ENCODE measurements around the gene C19orf85.

Gene C19orf85

DNA sequence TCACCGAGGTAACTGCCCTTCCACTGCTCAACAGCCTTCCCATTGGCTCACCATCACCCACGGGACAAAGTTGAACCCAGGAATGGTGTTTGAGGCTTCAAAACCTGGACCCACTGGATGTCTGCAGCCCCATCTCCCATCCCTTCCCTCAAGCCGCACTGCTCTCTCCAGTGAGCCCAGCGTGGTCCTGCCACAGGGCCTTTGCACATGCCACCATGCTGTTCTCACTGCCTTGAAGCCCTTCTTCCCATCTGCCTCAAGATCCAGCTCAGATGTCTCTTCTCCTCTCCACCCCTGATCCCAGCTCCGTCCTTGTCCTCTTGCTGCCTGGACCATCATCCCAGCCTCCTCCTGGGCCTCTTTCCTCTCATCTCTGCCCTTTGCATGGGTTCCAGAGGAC, 25.5 kb downstream of the C19orf85 start:
- Histone ChIP-seq H3K9me3 (ENCODE audit: control insufficient read depth, low read length) (no peaks in the 10 kb centered on the region), H3K27me3 (replicated peaks; ENCODE audit: control insufficient read depth, insufficient read depth, low read length, poor library complexity, severe bottlenecking) (peaks cover 58% of the 10 kb centered on the region)
- no peak for DNase-seq

DNA sequence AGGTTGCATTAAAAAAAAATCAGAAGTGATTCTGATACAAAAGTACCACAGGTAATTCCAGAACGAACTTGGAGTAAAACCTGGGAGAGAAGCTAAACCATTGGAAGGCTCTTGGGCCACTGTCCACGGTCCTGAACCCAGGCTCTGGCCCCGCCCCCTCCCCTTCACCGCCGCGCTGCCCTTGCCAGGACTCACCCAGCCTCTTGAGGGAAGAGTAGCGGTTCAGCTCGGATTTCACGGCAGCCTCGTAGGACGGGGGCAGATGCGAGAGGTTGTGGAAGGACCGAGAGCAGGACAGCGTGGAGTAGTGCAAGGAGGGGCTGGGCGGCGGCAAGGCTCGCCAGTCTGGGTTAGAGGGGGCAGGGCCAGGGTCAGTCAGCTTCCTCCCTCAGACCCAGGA, 27.1 kb downstream of the C19orf85 start:
- Histone ChIP-seq H3K9me3 (ENCODE audit: control insufficient read depth, low read length) (no peaks in the 10 kb centered on the region), H3K4me3 (ENCODE audit: insufficient read depth, low read depth, low read length, poor library complexity, severe bottlenecking) (no peak overlapping the region), H3K36me3 (ENCODE audit: control insufficient read depth, insufficient read depth, low read length) (no peaks in the 10 kb centered on the region), H3K27ac (ENCODE audit: insufficient read depth, low read length, poor library complexity, severe bottlenecking) (no peak overlapping the region), H3K27me3 (replicated peaks; ENCODE audit: control insufficient read depth, insufficient read depth, low read length, poor library complexity, severe bottlenecking) (peaks cover 58% of the 10 kb centered on the region), H3K4me1 (ENCODE audit: control insufficient read depth, insufficient read depth, low read length, poor library complexity, severe bottlenecking) (peaks cover 20% of the 10 kb centered on the region)
- DNase-seq: no peak

More for the DNA sequence above, 25.5 kb downstream of the C19orf85 start:
- Histone ChIP-seq H3K36me3 (ENCODE audit: control insufficient read depth, insufficient read depth, low read length) (no peaks in the 10 kb centered on the region), H3K27ac (ENCODE audit: insufficient read depth, low read length, poor library complexity, severe bottlenecking) (no peak overlapping the region), H3K4me1 (ENCODE audit: control insufficient read depth, insufficient read depth, low read length, poor library complexity, severe bottlenecking) (peaks cover 20% of the 10 kb centered on the region), H3K4me3 (ENCODE audit: insufficient read depth, low read depth, low read length, poor library complexity, severe bottlenecking) (no peak overlapping the region)

GRCh38 chr19:55436847-55437246, 27.7 kb downstream of the C19orf85 start:
- Histone ChIP-seq H3K4me3 (ENCODE audit: insufficient read depth, low read depth, low read length, poor library complexity, severe bottlenecking) (no peak overlapping the region), H3K27ac (ENCODE audit: insufficient read depth, low read length, poor library complexity, severe bottlenecking) (no peak overlapping the region), H3K27me3 (replicated peaks; ENCODE audit: control insufficient read depth, insufficient read depth, low read length, poor library complexity, severe bottlenecking) (peaks cover 55% of the 10 kb centered on the region), H3K36me3 (ENCODE audit: control insufficient read depth, insufficient read depth, low read length) (no peaks in the 10 kb centered on the region), H3K9me3 (ENCODE audit: control insufficient read depth, low read length) (no peaks in the 10 kb centered on the region), H3K4me1 (ENCODE audit: control insufficient read depth, insufficient read depth, low read length, poor library complexity, severe bottlenecking) (peaks cover 17% of the 10 kb centered on the region)
- DNase-seq: no peak

DNA sequence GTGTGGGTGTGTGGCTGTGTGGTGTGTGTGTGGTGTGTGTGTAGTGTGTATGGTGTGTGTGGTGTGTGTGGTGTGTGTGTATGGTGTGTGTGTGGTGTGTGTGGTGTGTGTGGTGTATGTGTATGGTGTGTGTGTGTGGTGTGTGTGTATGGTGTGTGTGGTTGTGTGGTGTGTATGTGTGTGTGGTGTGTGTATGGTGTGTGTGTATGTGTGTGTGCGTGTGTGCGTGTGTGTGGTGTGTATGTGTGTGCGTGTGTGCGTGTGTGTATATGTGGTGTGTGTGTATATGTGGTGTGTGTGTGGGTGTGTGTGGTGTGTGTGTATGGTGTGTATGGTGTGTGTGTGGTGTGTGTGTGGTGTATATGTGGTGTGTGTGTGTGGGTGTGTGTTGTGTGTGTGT, 29.5 kb downstream of the C19orf85 start:
- peaks cover 37% of the 10 kb centered on the region for H3K27me3 ChIP-seq (replicated peaks; ENCODE audit: control insufficient read depth, insufficient read depth, low read length, poor library complexity, severe bottlenecking)
- no peak for DNase-seq
- no peak overlapping the region for H3K27ac ChIP-seq (ENCODE audit: insufficient read depth, low read length, poor library complexity, severe bottlenecking)

GRCh38 chr19:55434356-55434919, 30.1 kb downstream of the C19orf85 start:
- Histone ChIP-seq H3K4me3 (ENCODE audit: insufficient read depth, low read depth, low read length, poor library complexity, severe bottlenecking) (no peak overlapping the region), H3K27me3 (replicated peaks; ENCODE audit: control insufficient read depth, insufficient read depth, low read length, poor library complexity, severe bottlenecking) (peaks cover 33% of the 10 kb centered on the region), H3K36me3 (ENCODE audit: control insufficient read depth, insufficient read depth, low read length) (no peaks in the 10 kb centered on the region), H3K4me1 (ENCODE audit: control insufficient read depth, insufficient read depth, low read length, poor library complexity, severe bottlenecking) (no peaks in the 10 kb centered on the region), H3K27ac (ENCODE audit: insufficient read depth, low read length, poor library complexity, severe bottlenecking) (no peak overlapping the region), H3K9me3 (ENCODE audit: control insufficient read depth, low read length) (no peaks in the 10 kb centered on the region)
- no peak for DNase-seq

More for the DNA sequence above, 29.5 kb downstream of the C19orf85 start:
- H3K36me3 ChIP-seq (ENCODE audit: control insufficient read depth, insufficient read depth, low read length): no peaks in the 10 kb centered on the region
- no peaks in the 10 kb centered on the region for H3K9me3 ChIP-seq (ENCODE audit: control insufficient read depth, low read length)
- no peaks in the 10 kb centered on the region for H3K4me1 ChIP-seq (ENCODE audit: control insufficient read depth, insufficient read depth, low read length, poor library complexity, severe bottlenecking)
- no peak overlapping the region for H3K4me3 ChIP-seq (ENCODE audit: insufficient read depth, low read depth, low read length, poor library complexity, severe bottlenecking)

DNA sequence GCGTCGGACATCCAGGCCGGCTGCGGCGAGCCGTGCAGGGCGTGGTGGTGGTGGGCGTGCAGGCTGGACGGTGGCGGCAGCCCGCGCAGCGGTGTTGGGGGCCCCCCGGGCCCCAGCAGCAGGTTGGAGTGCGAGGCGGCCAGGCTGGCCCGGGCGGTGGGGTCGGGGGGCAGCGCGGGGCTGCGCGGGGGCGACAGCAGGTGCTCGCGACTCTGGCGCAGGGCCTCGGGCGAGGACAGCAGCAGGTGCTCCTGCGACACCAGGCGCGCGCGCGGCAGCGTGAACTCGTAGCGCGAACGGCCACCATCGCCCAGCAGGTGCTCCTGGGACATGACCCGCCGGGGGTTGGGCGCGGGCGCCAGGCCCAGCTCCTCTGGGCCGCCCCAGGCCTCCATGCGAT, 31.3 kb downstream of the C19orf85 start:
- Histone ChIP-seq H3K27me3 (replicated peaks; ENCODE audit: control insufficient read depth, insufficient read depth, low read length, poor library complexity, severe bottlenecking) (peaks cover 35% of the 10 kb centered on the region), H3K4me1 (ENCODE audit: control insufficient read depth, insufficient read depth, low read length, poor library complexity, severe bottlenecking) (no peaks in the 10 kb centered on the region)

DNA sequence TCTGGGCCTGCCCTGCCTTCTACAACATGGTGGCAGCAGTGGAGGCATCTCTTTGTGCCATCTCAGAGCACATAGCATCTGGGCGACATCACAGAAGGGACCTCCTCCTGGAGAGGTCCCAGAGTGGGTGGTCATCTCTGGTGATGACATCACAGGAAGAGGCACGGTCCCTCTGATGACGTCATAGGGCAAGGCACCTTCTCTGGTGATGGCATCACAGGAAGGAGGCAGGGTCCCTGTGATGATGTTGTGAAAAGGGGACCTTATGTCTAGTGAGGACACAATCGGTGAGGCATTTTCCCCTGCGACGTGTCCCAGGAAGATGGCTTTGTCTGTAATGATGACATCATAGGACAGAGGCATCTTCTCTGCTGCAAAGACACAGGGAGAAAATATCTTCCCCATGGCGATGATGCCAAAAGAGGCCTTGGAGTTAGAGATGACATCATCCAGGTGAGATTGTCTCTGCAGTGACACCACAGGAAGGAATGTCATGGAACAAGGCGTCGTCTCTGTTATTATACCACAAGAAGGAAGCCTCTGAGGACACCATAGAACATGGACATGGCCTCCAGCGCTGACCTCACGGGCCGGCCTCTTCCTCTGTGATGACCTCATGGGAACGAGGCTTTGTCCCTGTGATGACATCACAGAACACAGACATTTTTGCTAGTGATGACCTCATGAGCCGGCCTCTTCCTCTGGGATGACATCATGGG, 32.2 kb downstream of the C19orf85 start:
- no peaks in the 10 kb centered on the region for H3K36me3 ChIP-seq (ENCODE audit: control insufficient read depth, insufficient read depth, low read length)
- no peak for DNase-seq
- no peaks in the 10 kb centered on the region for H3K9me3 ChIP-seq (ENCODE audit: control insufficient read depth, low read length)
- no peaks in the 10 kb centered on the region for H3K4me1 ChIP-seq (ENCODE audit: control insufficient read depth, insufficient read depth, low read length, poor library complexity, severe bottlenecking)
- H3K4me3 ChIP-seq (ENCODE audit: insufficient read depth, low read depth, low read length, poor library complexity, severe bottlenecking): no peak overlapping the region
- peaks cover 28% of the 10 kb centered on the region for H3K27me3 ChIP-seq (replicated peaks; ENCODE audit: control insufficient read depth, insufficient read depth, low read length, poor library complexity, severe bottlenecking)
- no peak overlapping the region for H3K27ac ChIP-seq (ENCODE audit: insufficient read depth, low read length, poor library complexity, severe bottlenecking)

More for the DNA sequence above, 31.3 kb downstream of the C19orf85 start:
- Histone ChIP-seq H3K9me3 (ENCODE audit: control insufficient read depth, low read length) (no peaks in the 10 kb centered on the region), H3K27ac (ENCODE audit: insufficient read depth, low read length, poor library complexity, severe bottlenecking) (no peak overlapping the region), H3K36me3 (ENCODE audit: control insufficient read depth, insufficient read depth, low read length) (no peaks in the 10 kb centered on the region), H3K4me3 (ENCODE audit: insufficient read depth, low read depth, low read length, poor library complexity, severe bottlenecking) (no peak overlapping the region)
- no peak for DNase-seq

- H3K27ac ChIP-seq (ENCODE audit: insufficient read depth, low read length, poor library complexity, severe bottlenecking): no peak overlapping the region
These were observed 33.4 kb downstream of the C19orf85 start for GRCh38 chr19:55431183-55431582.

GRCh38 chr19:55426042-55426441, 38.5 kb downstream of the C19orf85 start:
- peaks cover 11% of the 10 kb centered on the region for H3K27me3 ChIP-seq (replicated peaks; ENCODE audit: control insufficient read depth, insufficient read depth, low read length, poor library complexity, severe bottlenecking)
- no peaks in the 10 kb centered on the region for H3K36me3 ChIP-seq (ENCODE audit: control insufficient read depth, insufficient read depth, low read length)
- H3K4me1 ChIP-seq (ENCODE audit: control insufficient read depth, insufficient read depth, low read length, poor library complexity, severe bottlenecking): peaks cover 12% of the 10 kb centered on the region
- H3K4me3 ChIP-seq (ENCODE audit: insufficient read depth, low read depth, low read length, poor library complexity, severe bottlenecking): no peak overlapping the region
- no peaks in the 10 kb centered on the region for H3K9me3 ChIP-seq (ENCODE audit: control insufficient read depth, low read length)
- DNase-seq: no peak
- no peak overlapping the region for H3K27ac ChIP-seq (ENCODE audit: insufficient read depth, low read length, poor library complexity, severe bottlenecking)

More at GRCh38 chr19:55431183-55431582, 33.4 kb downstream of the C19orf85 start:
- no peaks in the 10 kb centered on the region for H3K9me3 ChIP-seq (ENCODE audit: control insufficient read depth, low read length)
- H3K27me3 ChIP-seq (replicated peaks; ENCODE audit: control insufficient read depth, insufficient read depth, low read length, poor library complexity, severe bottlenecking): peaks cover 24% of the 10 kb centered on the region
- no peaks in the 10 kb centered on the region for H3K4me1 ChIP-seq (ENCODE audit: control insufficient read depth, insufficient read depth, low read length, poor library complexity, severe bottlenecking)
- no peak for DNase-seq
- H3K4me3 ChIP-seq (ENCODE audit: insufficient read depth, low read depth, low read length, poor library complexity, severe bottlenecking): no peak overlapping the region
- H3K36me3 ChIP-seq (ENCODE audit: control insufficient read depth, insufficient read depth, low read length): no peaks in the 10 kb centered on the region

DNA sequence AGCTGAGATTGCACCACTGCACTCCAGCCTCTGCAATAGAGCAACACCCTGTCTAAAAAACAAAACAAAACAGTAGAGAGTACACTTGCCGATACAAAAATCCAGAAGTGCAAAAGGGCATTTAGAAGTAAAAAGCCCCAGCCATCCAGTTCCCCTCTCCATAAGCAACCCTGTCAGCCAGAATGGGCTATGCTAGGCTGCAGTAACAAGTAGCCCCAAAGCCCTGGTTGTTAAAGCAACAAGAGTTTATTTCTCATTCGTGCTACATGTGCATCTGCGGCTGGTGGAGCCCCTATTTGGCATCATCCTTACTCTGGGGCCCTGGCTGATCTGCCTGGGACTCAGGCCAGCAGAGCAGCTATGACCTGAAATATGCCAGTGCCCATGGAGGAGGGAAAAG, 40.0 kb downstream of the C19orf85 start:
- no peak overlapping the region for H3K4me3 ChIP-seq (ENCODE audit: insufficient read depth, low read depth, low read length, poor library complexity, severe bottlenecking)
- H3K36me3 ChIP-seq (ENCODE audit: control insufficient read depth, insufficient read depth, low read length): no peaks in the 10 kb centered on the region
- peaks cover 18% of the 10 kb centered on the region for H3K4me1 ChIP-seq (ENCODE audit: control insufficient read depth, insufficient read depth, low read length, poor library complexity, severe bottlenecking)
- no peaks in the 10 kb centered on the region for H3K9me3 ChIP-seq (ENCODE audit: control insufficient read depth, low read length)
- H3K27me3 ChIP-seq (replicated peaks; ENCODE audit: control insufficient read depth, insufficient read depth, low read length, poor library complexity, severe bottlenecking): peaks cover 11% of the 10 kb centered on the region
- DNase-seq: no peak
- H3K27ac ChIP-seq (ENCODE audit: insufficient read depth, low read length, poor library complexity, severe bottlenecking): no peak overlapping the region
